ENCODE measurements around the gene CHURC1.

CHURC1 gene

GRCh38 chr14:64935508-64935907, 21.3 kb downstream of the CHURC1 start:
- H3K4me1 ChIP-seq (ENCODE audit: control insufficient read depth, low read length): no peaks in the 10 kb centered on the region
- no peaks in the 10 kb centered on the region for H3K79me2 ChIP-seq (ENCODE audit: control insufficient read depth, low read length)
- H3K36me3 ChIP-seq (ENCODE audit: control insufficient read depth, low read length): peaks cover 55% of the 10 kb centered on the region

GRCh38 chr14:64937171-64937820, 23.0 kb downstream of the CHURC1 start:
- H3K27me3 ChIP-seq (ENCODE audit: control insufficient read depth, low read length): no peaks in the 10 kb centered on the region

More at GRCh38 chr14:64935508-64935907, 21.3 kb downstream of the CHURC1 start:
- H3K27ac ChIP-seq (ENCODE audit: low read depth, low read length): no peak overlapping the region
- no peak overlapping the region for H3K4me2 ChIP-seq (ENCODE audit: low read length)
- no peaks in the 10 kb centered on the region for H3K9me2 ChIP-seq (replicated peaks; ENCODE audit: control insufficient read depth, low read length)
- H3K9me3 ChIP-seq (ENCODE audit: control insufficient read depth, insufficient read depth, low read length): no peaks in the 10 kb centered on the region
- no peaks in the 10 kb centered on the region for H4K20me1 ChIP-seq (ENCODE audit: control insufficient read depth, insufficient read depth, low read depth, low read length)
- H3K4me3 ChIP-seq (ENCODE audit: low read length): no peak overlapping the region
- TF ChIP-seq, protein P1, sequence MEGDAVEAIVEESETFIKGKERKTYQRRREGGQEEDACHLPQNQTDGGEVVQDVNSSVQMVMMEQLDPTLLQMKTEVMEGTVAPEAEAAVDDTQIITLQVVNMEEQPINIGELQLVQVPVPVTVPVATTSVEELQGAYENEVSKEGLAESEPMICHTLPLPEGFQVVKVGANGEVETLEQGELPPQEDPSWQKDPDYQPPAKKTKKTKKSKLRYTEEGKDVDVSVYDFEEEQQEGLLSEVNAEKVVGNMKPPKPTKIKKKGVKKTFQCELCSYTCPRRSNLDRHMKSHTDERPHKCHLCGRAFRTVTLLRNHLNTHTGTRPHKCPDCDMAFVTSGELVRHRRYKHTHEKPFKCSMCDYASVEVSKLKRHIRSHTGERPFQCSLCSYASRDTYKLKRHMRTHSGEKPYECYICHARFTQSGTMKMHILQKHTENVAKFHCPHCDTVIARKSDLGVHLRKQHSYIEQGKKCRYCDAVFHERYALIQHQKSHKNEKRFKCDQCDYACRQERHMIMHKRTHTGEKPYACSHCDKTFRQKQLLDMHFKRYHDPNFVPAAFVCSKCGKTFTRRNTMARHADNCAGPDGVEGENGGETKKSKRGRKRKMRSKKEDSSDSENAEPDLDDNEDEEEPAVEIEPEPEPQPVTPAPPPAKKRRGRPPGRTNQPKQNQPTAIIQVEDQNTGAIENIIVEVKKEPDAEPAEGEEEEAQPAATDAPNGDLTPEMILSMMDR (IDR thresholded peaks at IDR 0.05; ENCODE audit: low read depth, low read length, poor library complexity, severe bottlenecking): no peak
- TF ChIP-seq EZH2phosphoT487 (IDR thresholded peaks at IDR 0.05; ENCODE audit: borderline replicate concordance, low read length): no peak
- H3F3A ChIP-seq (ENCODE audit: control insufficient read depth, insufficient read depth): no peaks in the 10 kb centered on the region
- no peaks in the 10 kb centered on the region for H3K27me3 ChIP-seq (ENCODE audit: control insufficient read depth, low read length)

DNA sequence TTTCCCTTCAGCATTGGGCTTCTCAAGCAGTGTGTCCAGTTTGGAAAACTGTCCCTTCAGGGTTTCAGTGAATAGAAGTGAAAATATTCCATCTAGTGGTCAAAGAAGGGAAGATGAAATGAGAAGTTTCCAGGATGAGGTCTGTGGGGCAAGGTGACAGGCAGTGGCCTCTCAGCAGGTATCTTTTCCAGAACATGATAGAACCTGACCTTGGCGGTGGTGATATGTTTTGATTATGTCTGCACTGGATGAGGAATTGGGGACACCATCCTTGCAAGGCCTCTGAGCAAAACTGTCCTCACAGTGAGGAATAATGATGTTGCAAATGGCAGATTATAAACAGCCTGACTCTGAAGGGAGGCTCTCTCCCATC, 23.6 kb downstream of the CHURC1 start:
- Histone ChIP-seq H3K4me3 (ENCODE audit: low read length) (no peak overlapping the region), H4K20me1 (ENCODE audit: control insufficient read depth, insufficient read depth, low read depth, low read length) (0 out of 2 replicates have a peak, but pooled peaks cover 1% of the 10 kb centered on the region), H3K27ac (ENCODE audit: low read depth, low read length) (no peak overlapping the region), H3K4me1 (ENCODE audit: control insufficient read depth, low read length) (no peaks in the 10 kb centered on the region), H3K27me3 (ENCODE audit: control insufficient read depth, low read length) (no peaks in the 10 kb centered on the region), H3K4me2 (ENCODE audit: low read length) (no peak overlapping the region), H3K9me3 (ENCODE audit: control insufficient read depth, insufficient read depth, low read length) (no peaks in the 10 kb centered on the region), H3K79me2 (ENCODE audit: control insufficient read depth, low read length) (no peaks in the 10 kb centered on the region), H3K36me3 (ENCODE audit: control insufficient read depth, low read length) (peaks cover 34% of the 10 kb centered on the region), H3K9me2 (replicated peaks; ENCODE audit: control insufficient read depth, low read length) (no peaks in the 10 kb centered on the region), H3F3A (ENCODE audit: control insufficient read depth, insufficient read depth) (no peaks in the 10 kb centered on the region)
- TF ChIP-seq, protein P1 (IDR thresholded peaks at IDR 0.05; ENCODE audit: low read depth, low read length, poor library complexity, severe bottlenecking): peak; percentile 36
- TF ChIP-seq EZH2phosphoT487 (IDR thresholded peaks at IDR 0.05; ENCODE audit: borderline replicate concordance, low read length): no peak

More at GRCh38 chr14:64937171-64937820, 23.0 kb downstream of the CHURC1 start:
- H3K79me2 ChIP-seq (ENCODE audit: control insufficient read depth, low read length): no peaks in the 10 kb centered on the region
- H3F3A ChIP-seq (ENCODE audit: control insufficient read depth, insufficient read depth): no peaks in the 10 kb centered on the region
- H3K27ac ChIP-seq (ENCODE audit: low read depth, low read length): no peak overlapping the region
- peaks cover 37% of the 10 kb centered on the region for H3K36me3 ChIP-seq (ENCODE audit: control insufficient read depth, low read length)
- H3K4me1 ChIP-seq (ENCODE audit: control insufficient read depth, low read length): no peaks in the 10 kb centered on the region
- no peaks in the 10 kb centered on the region for H4K20me1 ChIP-seq (ENCODE audit: control insufficient read depth, insufficient read depth, low read depth, low read length)
- no peaks in the 10 kb centered on the region for H3K9me3 ChIP-seq (ENCODE audit: control insufficient read depth, insufficient read depth, low read length)
- no peak overlapping the region for H3K4me2 ChIP-seq (ENCODE audit: low read length)
- H3K4me3 ChIP-seq (ENCODE audit: low read length): no peak overlapping the region
- no peaks in the 10 kb centered on the region for H3K9me2 ChIP-seq (replicated peaks; ENCODE audit: control insufficient read depth, low read length)
- TF ChIP-seq, protein P1 (IDR thresholded peaks at IDR 0.05; ENCODE audit: low read depth, low read length, poor library complexity, severe bottlenecking): no peak
- TF ChIP-seq EZH2phosphoT487 (IDR thresholded peaks at IDR 0.05; ENCODE audit: borderline replicate concordance, low read length): no peak

Data from DOHH2 (cell line).